Inflammatory macrophage treated with lipopolysaccharide for 1 hour (primary cell): ENCODE data around the gene SOCS7.
A peak's percentile ranks its signal among the peaks of the same experiment; 100 is the strongest.
"Not testable (repeated sequence)": the region's sequence is repeated elsewhere in the genome, so short reads cannot be mapped to it uniquely, and the experiment has no call there.

Experiments
- DNase-seq, 2 donors: peaks; one replicate each; pipeline ENCODE4 v3.0.0-alpha.2; 2020 to 2022

The SOCS7 gene

GRCh38 chr17:38421871-38422827, 70.5 kb downstream of the SOCS7 start:
- DNase-seq = no peak

- DNase-seq = no peak
These were observed 72.8 kb downstream of the SOCS7 start for GRCh38 chr17:38424297-38424972.

GRCh38 chr17:38425031-38425430, 73.4 kb downstream of the SOCS7 start:
- peak; percentile 25 to 41 for DNase-seq

GRCh38 chr17:38425744-38426143, 74.1 kb downstream of the SOCS7 start:
- DNase-seq = no peak

GRCh38 chr17:38426441-38426840, 74.8 kb downstream of the SOCS7 start:
- peak in 1 of 2 donors; percentile 26 for DNase-seq

- DNase-seq = no peak
These were observed 75.7 kb downstream of the SOCS7 start for GRCh38 chr17:38427160-38427949.

- no peak for DNase-seq
These were observed 76.5 kb downstream of the SOCS7 start, which contains the start of gene ARHGAP23 for GRCh38 chr17:38428112-38428642. ARHGAP23 (plus strand) TSS chr17:38428464; CDS start chr17:38428486, 22 bp downstream.

GRCh38 chr17:38428643-38429371, 77.2 kb downstream of the SOCS7 start:
- DNase-seq = no peak

- DNase-seq = no peak
These were observed 77.9 kb downstream of the SOCS7 start for GRCh38 chr17:38429476-38430100.

GRCh38 chr17:38430316-38430715, 78.7 kb downstream of the SOCS7 start:
- DNase-seq = peak in 1 of 2 donors; percentile 5

GRCh38 chr17:38430822-38431221, 79.2 kb downstream of the SOCS7 start:
- DNase-seq = no peak

- DNase-seq = no peak
These were observed 79.9 kb downstream of the SOCS7 start for GRCh38 chr17:38431346-38432145.

GRCh38 chr17:38434178-38434665, 82.6 kb downstream of the SOCS7 start:
- DNase-seq = no peak

- DNase-seq = no peak
These were observed 84.2 kb downstream of the SOCS7 start for GRCh38 chr17:38435795-38436194.

- no peak for DNase-seq
These were observed 84.7 kb downstream of the SOCS7 start for GRCh38 chr17:38436386-38436785.

- not testable (repeated sequence) for DNase-seq
These were observed 85.7 kb downstream of the SOCS7 start for GRCh38 chr17:38437313-38437712.

- no peak for DNase-seq
These were observed 87.8 kb downstream of the SOCS7 start for GRCh38 chr17:38439436-38439835.

GRCh38 chr17:38440614-38441397, 89.2 kb downstream of the SOCS7 start:
- DNase-seq = no peak

GRCh38 chr17:38441429-38442061, 89.9 kb downstream of the SOCS7 start:
- DNase-seq = no peak
